ENCODE data around the gene CLDND2.
A peak's percentile ranks its signal among the peaks of the same experiment; 100 is the strongest.

CLDND2 gene

GRCh38 chr19:51382004-51382403 is 13.2 kb upstream of the CLDND2 start:
- DNase-seq (ENCODE audit: low read depth, low spot score), result no peak

- DNase-seq (ENCODE audit: low read depth, low spot score), result no peak
These were observed 11.6 kb upstream of the CLDND2 start for GRCh38 chr19:51380379-51380778.

- DNase-seq (ENCODE audit: low read depth, low spot score), result no peak
These were observed 8.6 kb upstream of the CLDND2 start for GRCh38 chr19:51377422-51377821.

GRCh38 chr19:51375504-51376221 is 6.9 kb upstream of the CLDND2 start:
- DNase-seq (ENCODE audit: low read depth, low spot score), result no peak

GRCh38 chr19:51372649-51373504 is 4.1 kb upstream of the CLDND2 start, which contains the start of gene NKG7:
Gene NKG7, minus strand, starts transcription at chr19:51372654. Its CDS starts 119 bp downstream, at chr19:51372535.
- DNase-seq (ENCODE audit: low read depth, low spot score), result peak; percentile 77

- no peak for DNase-seq (ENCODE audit: low read depth, low spot score)
These were observed 3.3 kb upstream of the CLDND2 start for GRCh38 chr19:51372021-51372648.

GRCh38 chr19:51371186-51371690 is 2.4 kb upstream of the CLDND2 start:
- no peak for DNase-seq (ENCODE audit: low read depth, low spot score)

GRCh38 chr19:51370230-51370629 is 1.4 kb upstream of the CLDND2 start:
- no peak for DNase-seq (ENCODE audit: low read depth, low spot score)

GRCh38 chr19:51367565-51368365 is 1.0 kb downstream of the CLDND2 start:
- DNase-seq (ENCODE audit: low read depth, low spot score), result peak; percentile 96

- no peak for DNase-seq (ENCODE audit: low read depth, low spot score)
These were observed 1.6 kb downstream of the CLDND2 start for GRCh38 chr19:51367255-51367564.

GRCh38 chr19:51366389-51367254 is 2.2 kb downstream of the CLDND2 start:
- peak; percentile 82 for DNase-seq (ENCODE audit: low read depth, low spot score)

- DNase-seq (ENCODE audit: low read depth, low spot score), result no peak
These were observed 2.8 kb downstream of the CLDND2 start, which contains the start of gene ETFB for GRCh38 chr19:51365965-51366388. Gene ETFB, minus strand, starts transcription at chr19:51366388. Its CDS starts 62 bp downstream, at chr19:51366326.

GRCh38 chr19:51365211-51365964 is 3.4 kb downstream of the CLDND2 start:
- DNase-seq (ENCODE audit: low read depth, low spot score), result no peak

GRCh38 chr19:51364200-51365106 is 4.3 kb downstream of the CLDND2 start:
- no peak for DNase-seq (ENCODE audit: low read depth, low spot score)

- DNase-seq (ENCODE audit: low read depth, low spot score), result no peak
These were observed 7.6 kb downstream of the CLDND2 start for GRCh38 chr19:51361239-51361638.

- DNase-seq (ENCODE audit: low read depth, low spot score), result no peak
These were observed 9.5 kb downstream of the CLDND2 start for GRCh38 chr19:51359294-51359693.

GRCh38 chr19:51357952-51358351 is 10.9 kb downstream of the CLDND2 start:
- no peak for DNase-seq (ENCODE audit: low read depth, low spot score)

- DNase-seq (ENCODE audit: low read depth, low spot score), result no peak
These were observed 12.5 kb downstream of the CLDND2 start for GRCh38 chr19:51356159-51356801.

All from activated naive CD8-positive, alpha-beta T cell treated with anti-CD3 and anti-CD28 coated beads, Interleukin-2, amount 50 U/mL, for 16 hours (primary cell).